Bronchial epithelial cell (primary cell): ENCODE measurements around the gene TRMT61B. TPM values are rescaled to one million over a fixed set of nuclear protein-coding genes. Genes with fewer than 3 reads are reported as not detected.
A peak's percentile ranks its signal among the peaks of the same experiment; 100 is the strongest.

ENCODE experiments used
- DNase-seq: peaks from one replicate; pipeline ENCODE4 v3.0.0-alpha.2; 2010; ENCODE audit warnings: low read depth
- FAIRE-seq: peaks from 2 replicates; lab custom pipeline; 2011; peaks lifted over from hg19 to GRCh38; lab: Jason Lieb, UNC
- H3K27me3 ChIP-seq: 2 replicates; pipeline ENCODE4 v1.5.1; 2011; ENCODE audit warnings: low read length; ENCODE audit not compliant: control insufficient read depth, insufficient read depth
- H3K36me3 ChIP-seq: 2 replicates; pipeline ENCODE4 v1.5.1; 2011; ENCODE audit warnings: low read length; ENCODE audit not compliant: control insufficient read depth, insufficient read depth
- H3K4me3 ChIP-seq: 2 replicates; pipeline ENCODE4 v1.5.1; 2011; ENCODE audit warnings: mild to moderate bottlenecking, low read depth, low read length, control low read depth
- total RNA-seq: library from RNA; depleted of rRNA; stranded (reverse); fragments of >200 nt; gene quantifications from 2 replicates; pipeline ENCODE4 v1.2.1, GENCODE V29; 2014
- TF ChIP-seq, protein P1 (sequence below): IDR thresholded peaks from 2 replicates; pipeline ENCODE4 v1.5.1; 2011; ENCODE audit warnings: mild to moderate bottlenecking, moderate library complexity, low read length, control low read depth, inconsistent platforms; ENCODE audit not compliant: insufficient read depth, severe bottlenecking

The TRMT61B gene
- total RNA-seq, 1 donor from 2014 or later = 16.1 TPM

DNA sequence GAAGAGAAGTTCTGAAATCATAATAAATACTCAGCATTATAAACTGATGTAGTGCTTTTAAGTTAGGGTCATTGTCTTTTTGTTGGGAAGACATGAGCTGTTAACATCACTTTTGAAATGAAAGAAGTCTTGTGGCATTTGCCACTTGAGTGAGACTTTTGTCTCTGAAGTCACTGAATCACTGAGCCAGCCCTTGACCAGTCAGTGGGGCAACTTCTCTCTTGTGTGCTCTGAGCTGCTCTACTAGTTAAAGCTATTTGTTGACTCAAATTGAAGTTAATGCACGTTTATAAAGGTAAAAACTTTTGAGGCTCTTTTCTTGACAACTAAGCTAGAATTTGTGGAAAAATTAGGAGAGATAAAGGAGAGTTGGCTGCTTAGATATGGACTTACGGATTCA lies 31.1 kb upstream of the TRMT61B start:
- TF ChIP-seq, protein P1, sequence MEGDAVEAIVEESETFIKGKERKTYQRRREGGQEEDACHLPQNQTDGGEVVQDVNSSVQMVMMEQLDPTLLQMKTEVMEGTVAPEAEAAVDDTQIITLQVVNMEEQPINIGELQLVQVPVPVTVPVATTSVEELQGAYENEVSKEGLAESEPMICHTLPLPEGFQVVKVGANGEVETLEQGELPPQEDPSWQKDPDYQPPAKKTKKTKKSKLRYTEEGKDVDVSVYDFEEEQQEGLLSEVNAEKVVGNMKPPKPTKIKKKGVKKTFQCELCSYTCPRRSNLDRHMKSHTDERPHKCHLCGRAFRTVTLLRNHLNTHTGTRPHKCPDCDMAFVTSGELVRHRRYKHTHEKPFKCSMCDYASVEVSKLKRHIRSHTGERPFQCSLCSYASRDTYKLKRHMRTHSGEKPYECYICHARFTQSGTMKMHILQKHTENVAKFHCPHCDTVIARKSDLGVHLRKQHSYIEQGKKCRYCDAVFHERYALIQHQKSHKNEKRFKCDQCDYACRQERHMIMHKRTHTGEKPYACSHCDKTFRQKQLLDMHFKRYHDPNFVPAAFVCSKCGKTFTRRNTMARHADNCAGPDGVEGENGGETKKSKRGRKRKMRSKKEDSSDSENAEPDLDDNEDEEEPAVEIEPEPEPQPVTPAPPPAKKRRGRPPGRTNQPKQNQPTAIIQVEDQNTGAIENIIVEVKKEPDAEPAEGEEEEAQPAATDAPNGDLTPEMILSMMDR = no peak
- Histone ChIP-seq H3K36me3 (peaks cover 5% of the 10 kb centered on the region), H3K4me3 (no peak overlapping the region), H3K27me3 (no peaks in the 10 kb centered on the region)
- FAIRE-seq (no peak), DNase-seq (no peak)

DNA sequence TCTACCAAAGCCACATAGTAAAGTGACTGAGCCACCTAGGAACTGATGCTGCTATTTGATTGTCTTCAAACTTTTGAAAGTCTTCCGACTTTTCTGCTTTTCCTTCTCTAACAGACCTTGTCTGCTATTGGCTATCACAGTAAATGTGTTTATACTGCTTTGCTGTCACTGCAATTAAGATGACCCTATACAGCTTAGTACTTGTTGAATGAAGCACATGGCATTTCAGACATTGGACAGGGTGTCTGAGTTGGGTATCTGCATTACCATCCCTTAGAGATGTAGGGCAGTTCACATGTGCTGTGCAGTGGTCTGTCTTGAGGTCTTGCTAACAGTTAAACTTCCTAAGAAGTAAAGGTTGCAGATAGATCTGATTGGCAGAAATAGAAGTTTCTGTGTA lies 27.9 kb upstream of the TRMT61B start:
- DNase-seq (no peak), FAIRE-seq (no peak)
- no peak overlapping the region for H3K4me3 ChIP-seq
- H3K36me3 ChIP-seq = peaks cover 4% of the 10 kb centered on the region
- no peaks in the 10 kb centered on the region for H3K27me3 ChIP-seq
- TF ChIP-seq, protein P1 = no peak

DNA sequence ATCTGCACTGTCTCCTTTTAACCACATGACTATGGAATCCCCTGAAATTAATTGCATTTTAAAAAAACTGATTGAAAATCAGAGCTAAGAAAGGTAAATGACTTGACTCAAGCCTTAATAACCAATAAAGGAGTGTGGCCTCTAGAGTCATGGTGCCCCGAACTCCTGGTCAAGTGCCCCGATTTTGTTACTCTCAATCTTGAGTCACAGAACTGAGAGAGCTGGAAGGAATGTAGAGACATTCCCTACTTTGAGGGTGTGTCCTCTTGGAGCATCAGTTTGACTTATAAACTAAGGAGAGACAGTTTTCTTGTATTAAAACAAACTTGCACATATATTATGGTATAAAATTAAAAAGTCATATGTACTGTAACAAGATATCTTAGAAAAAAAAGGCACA lies 26.8 kb upstream of the TRMT61B start:
- no peaks in the 10 kb centered on the region for H3K27me3 ChIP-seq
- TF ChIP-seq, protein P1 = no peak
- H3K4me3 ChIP-seq = no peak overlapping the region
- no peaks in the 10 kb centered on the region for H3K36me3 ChIP-seq
- FAIRE-seq (no peak), DNase-seq (peak; percentile 79)

DNA sequence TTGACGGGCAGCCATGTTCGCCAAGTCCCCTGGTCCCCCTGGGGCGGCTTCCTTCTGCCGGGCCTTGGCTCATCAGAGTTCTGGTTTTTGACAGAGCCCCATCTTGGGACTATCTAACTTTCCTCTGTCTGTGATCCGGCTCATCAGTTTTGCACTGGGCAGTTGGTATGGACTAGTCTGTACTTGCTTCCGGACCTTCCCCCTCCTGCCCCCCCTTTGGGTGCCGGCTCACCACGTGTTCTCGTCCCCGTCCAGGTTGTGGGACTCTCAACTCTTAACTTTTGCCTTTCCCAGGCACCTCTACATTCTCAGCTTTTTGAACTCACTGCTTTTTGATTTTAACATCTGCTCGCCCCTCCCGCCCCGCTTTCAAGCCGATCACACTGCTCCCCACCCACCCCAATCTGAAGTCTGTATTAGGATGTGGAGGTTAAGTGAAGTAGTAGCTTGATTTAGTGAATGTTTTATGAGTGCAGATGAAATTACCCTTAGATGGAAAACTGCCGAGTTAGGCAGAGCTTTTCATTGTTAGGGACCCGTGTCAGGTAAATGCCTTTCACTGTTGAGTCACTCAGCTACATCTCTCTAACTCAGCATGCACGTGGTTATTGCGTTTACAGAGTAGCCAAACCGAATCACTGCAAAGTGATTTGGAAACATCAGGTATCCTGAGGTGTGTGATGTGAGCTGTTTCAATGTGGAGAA lies 25.2 kb upstream of the TRMT61B start:
- Histone ChIP-seq H3K4me3 (peak overlapping the region; percentile 99), H3K27me3 (no peaks in the 10 kb centered on the region), H3K36me3 (no peaks in the 10 kb centered on the region)
- FAIRE-seq = no peak
- TF ChIP-seq, protein P1 = no peak
- peak; percentile 86 for DNase-seq

DNA sequence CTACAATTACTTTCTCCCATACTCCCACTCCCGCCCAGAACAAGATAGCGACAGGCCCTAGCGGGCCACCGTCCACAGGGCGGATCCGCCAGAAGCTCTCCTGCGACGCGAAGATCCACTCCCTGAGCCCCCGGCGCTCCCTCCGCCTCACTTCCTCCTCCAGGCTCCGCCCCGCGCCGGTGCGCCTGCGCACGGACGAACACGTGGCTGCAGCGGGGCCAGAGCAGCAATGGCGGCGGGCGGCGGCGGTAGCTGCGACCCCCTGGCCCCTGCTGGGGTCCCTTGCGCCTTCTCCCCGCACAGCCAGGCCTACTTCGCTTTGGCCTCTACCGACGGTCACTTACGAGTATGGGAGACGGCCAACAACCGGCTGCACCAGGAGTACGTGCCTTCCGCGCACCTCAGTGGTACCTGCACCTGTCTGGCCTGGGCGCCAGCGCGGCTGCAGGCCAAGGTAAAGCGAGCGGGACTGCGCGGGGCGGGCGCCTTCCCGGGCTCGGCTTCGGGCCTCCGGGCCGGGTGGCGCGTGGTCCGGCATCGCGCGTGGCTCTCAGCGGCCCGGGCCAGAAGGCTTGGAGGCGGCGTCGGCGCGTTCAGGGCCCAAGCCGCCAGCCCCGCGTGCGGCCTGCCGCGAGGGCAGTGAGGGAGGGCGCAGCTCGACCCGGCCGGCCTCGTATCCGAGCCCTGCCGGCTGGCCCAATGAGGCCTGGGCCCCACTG lies 24.5 kb upstream of the TRMT61B start, which contains the start of gene WDR43:
TSS of gene WDR43 (plus strand) at position 198 of the 719 bp plus-strand sequence. CDS start at position 230, 32 bp downstream.
- Histone ChIP-seq H3K4me3 (peak within 1 kb of the TSS; percentile 99), H3K36me3 (no peaks in the 10 kb centered on the region), H3K27me3 (no peaks in the 10 kb centered on the region)
- FAIRE-seq (no peak), DNase-seq (peak; percentile 96)
- TF ChIP-seq, protein P1 = no peak
